CD4-positive, alpha-beta T cell (primary cell): ENCODE measurements around the gene CAT. TPM values are rescaled to one million over a fixed set of nuclear protein-coding genes. Genes with fewer than 3 reads are reported as not detected.

Source experiments
- ATAC-seq: fragments of 200-7000 bp; cut with Tn5 transposase; one replicate; pipeline ENCODE4 v1.10.0; 2022; ENCODE audit warnings: mild to moderate bottlenecking; ENCODE audit not compliant: poor library complexity
- CTCF ChIA-PET: fragments of 350-600 bp; sonication (Branson Sonifier 250); formaldehyde crosslinking; loops from one replicate; lab custom pipeline; 2021; ENCODE audit warnings: antibody characterized with exemption, inconsistent platforms; lab: Charles Lee
- POLR2A ChIA-PET: fragments of 350-600 bp; sonication (Branson Sonifier 250); formaldehyde crosslinking; loops from one replicate; lab custom pipeline; 2021; ENCODE audit warnings: antibody characterized with exemption, inconsistent platforms; lab: Charles Lee
- DNase-seq, 14 experiments: peaks; one replicate each; pipeline ENCODE4 v3.0.0-alpha.2; 2013 to 2020; ENCODE audit warnings: mixed read lengths in 2 of 14
- H3K27ac ChIP-seq, 2 donors: one replicate each; pipeline versions ENCODE4 v1.5.1 to v1.7.0; 2013; ENCODE audit warnings: low read length in 2 of 2, low read depth in 1 of 2, mild to moderate bottlenecking in 1 of 2
- H3K27me3 ChIP-seq, 2 experiments: 1 replicate in 1 of 2; 2 replicates in 1 of 2; pipeline versions ENCODE4 v1.6.1 to v1.7.0; 2013; ENCODE audit warnings: low read length in 2 of 2, control low read depth in 1 of 2, mild to moderate bottlenecking in 1 of 2, moderate library complexity in 1 of 2; ENCODE audit not compliant: insufficient read depth in 2 of 2, control insufficient read depth in 1 of 2
- H3K36me3 ChIP-seq: one replicate; pipeline ENCODE4 v1.6.1; 2013; ENCODE audit warnings: low read length, control low read depth; ENCODE audit not compliant: insufficient read depth
- H3K4me1 ChIP-seq: one replicate; pipeline ENCODE4 v1.6.1; 2013; ENCODE audit warnings: low read length, control low read depth; ENCODE audit not compliant: insufficient read depth
- H3K4me3 ChIP-seq: one replicate; pipeline ENCODE4 v1.5.1; 2013; ENCODE audit warnings: mild to moderate bottlenecking, low read length, moderate library complexity
- H3K9me3 ChIP-seq, 2 experiments: 1 replicate in 1 of 2; 2 replicates in 1 of 2; pipeline versions ENCODE4 v1.6.1 to v1.7.0; 2013; ENCODE audit warnings: low read length in 2 of 2, mild to moderate bottlenecking in 2 of 2, control low read depth in 1 of 2, moderate library complexity in 1 of 2; ENCODE audit not compliant: control insufficient read depth in 1 of 2, insufficient read depth in 1 of 2
- H3K27ac Mint-ChIP-seq: one replicate; pipeline ENCODE4 v1.8.0; 2020; ENCODE audit warnings: mixed read lengths
- H3K27me3 Mint-ChIP-seq: one replicate; pipeline ENCODE4 v1.8.0; 2021; ENCODE audit warnings: mixed read lengths
- H3K36me3 Mint-ChIP-seq: one replicate; pipeline ENCODE4 v1.8.0; 2021; ENCODE audit warnings: low read depth, mixed read lengths
- H3K4me1 Mint-ChIP-seq: one replicate; pipeline ENCODE4 v1.8.0; 2021; ENCODE audit warnings: low read depth, mixed read lengths
- H3K4me3 Mint-ChIP-seq: one replicate; pipeline ENCODE4 v1.8.0; 2020; ENCODE audit warnings: mild to moderate bottlenecking, mixed read lengths
- H3K9me3 Mint-ChIP-seq: one replicate; pipeline ENCODE4 v1.8.0; 2020; ENCODE audit warnings: mixed read lengths
- CTCF ChIP-seq: fragments of 200-600 bp; IDR thresholded peaks from one replicate; pipeline ENCODE4 v1.8.0; 2022; ENCODE audit warnings: antibody characterized with exemption, mild to moderate bottlenecking
- intact Hi-C, 2 experiments: fragments of 100-400 bp; cut with DNase I in 1 of 2; cut with micrococcal nuclease in 1 of 2; formaldehyde crosslinking; loops; one replicate each; pipeline versions ENCODE4 v1.15.1 to v1.9.0; 2023 to 2025; cut with DNase I, micrococcal nuclease
- total RNA-seq, 174 experiments: library from RNA in 2 of 174; stranded (reverse) in 2 of 174; gene quantifications; one replicate each; pipeline ENCODE4 v1.2.3 and lab custom pipeline; 2021 to 2026

The CAT gene
- total RNA-seq, 2 experiments from 2014 or later: 8.5 to 9.8 TPM

- Mint-ChIP-seq H3K36me3 (peaks cover 96% of the 10 kb centered on the region), H3K4me3 (no peak overlapping the region), H3K27ac (no peak overlapping the region), H3K27me3 (no peaks in the 10 kb centered on the region), H3K4me1 (peaks cover 10% of the 10 kb centered on the region), H3K9me3 (no peaks in the 10 kb centered on the region)
- Histone ChIP-seq H3K9me3 (no peaks in the 10 kb centered on the region), H3K27ac (no peak overlapping the region), H3K36me3 (peaks cover 91% of the 10 kb centered on the region), H3K27me3 (no peaks in the 10 kb centered on the region), H3K4me1 (no peaks in the 10 kb centered on the region), H3K4me3 (no peak overlapping the region)
- ChIA-PET CTCF (interaction anchor here (1.4 kb wide), 1 partner anchor 9 kb away, joined by 3 read pairs; no protein-coding TSS in a partner anchor), POLR2A (interaction anchor here (1.3 kb wide), 1 partner anchor 14 kb away, joined by 3 read pairs; no protein-coding TSS in a partner anchor)
- intact Hi-C loops: no loop called here
- ATAC-seq: no peak
- no peak for TF ChIP-seq CTCF
- no peak for DNase-seq
These were observed 15.7 kb downstream of the CAT start for GRCh38 chr11:34454308-34455032.

- CTCF ChIA-PET: no interaction called here
These were observed 18.9 kb downstream of the CAT start for GRCh38 chr11:34457607-34458006.

DNA sequence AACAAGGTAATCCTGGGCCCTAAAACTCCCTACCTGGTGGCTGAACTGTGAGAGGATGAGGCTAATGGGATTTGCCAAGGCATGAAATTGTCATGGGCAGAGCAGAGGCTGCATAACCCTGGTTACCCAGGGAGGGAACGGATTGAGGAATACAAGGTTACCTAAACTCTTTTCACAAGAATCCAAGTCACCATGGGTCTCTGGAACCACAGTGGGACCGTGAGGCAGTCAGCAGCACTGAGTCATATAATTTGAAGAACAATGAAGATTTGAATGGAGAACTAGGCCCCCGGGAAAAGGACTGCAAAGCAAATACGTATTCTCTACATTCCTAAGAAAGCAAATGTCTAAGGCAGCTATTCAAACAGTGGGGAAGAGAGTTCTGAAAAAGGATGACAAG is 19.8 kb downstream of the CAT start:
- H3K27ac Mint-ChIP-seq: no peak overlapping the region
- no peaks in the 10 kb centered on the region for H3K27me3 Mint-ChIP-seq
- no peaks in the 10 kb centered on the region for H3K4me1 Mint-ChIP-seq
- Histone ChIP-seq H3K36me3 (peaks cover 80% of the 10 kb centered on the region), H3K27me3 (no peaks in the 10 kb centered on the region), H3K4me3 (no peak overlapping the region), H3K9me3 (no peaks in the 10 kb centered on the region), H3K4me1 (no peaks in the 10 kb centered on the region), H3K27ac (no peak overlapping the region)
- no peak for DNase-seq
- H3K36me3 Mint-ChIP-seq: peaks cover 97% of the 10 kb centered on the region
- H3K9me3 Mint-ChIP-seq: no peaks in the 10 kb centered on the region
- no peak for TF ChIP-seq CTCF
- no peak for ATAC-seq
- intact Hi-C loops: no loop called here
- ChIA-PET CTCF (no interaction called here), POLR2A (no interaction called here)
- no peak overlapping the region for H3K4me3 Mint-ChIP-seq

More at GRCh38 chr11:34457607-34458006, 18.9 kb downstream of the CAT start:
- POLR2A ChIA-PET: no interaction called here
- TF ChIP-seq CTCF: no peak
- DNase-seq: no peak
- no peaks in the 10 kb centered on the region for H3K9me3 Mint-ChIP-seq
- H3K36me3 Mint-ChIP-seq: peaks cover 97% of the 10 kb centered on the region
- H3K27ac ChIP-seq: no peak overlapping the region
- H3K4me3 Mint-ChIP-seq: no peak overlapping the region
- H3K4me1 Mint-ChIP-seq: no peaks in the 10 kb centered on the region
- H3K4me3 ChIP-seq: no peak overlapping the region
- no peaks in the 10 kb centered on the region for H3K4me1 ChIP-seq
- no peaks in the 10 kb centered on the region for H3K9me3 ChIP-seq
- peaks cover 83% of the 10 kb centered on the region for H3K36me3 ChIP-seq
- no peaks in the 10 kb centered on the region for H3K27me3 Mint-ChIP-seq
- no peak for ATAC-seq
- no peak overlapping the region for H3K27ac Mint-ChIP-seq
- intact Hi-C loops: no loop called here
- no peaks in the 10 kb centered on the region for H3K27me3 ChIP-seq
